DMS 273 (cell line): ENCODE results near the gene BABAM2.
"Not testable (repeated sequence)": the region's sequence is repeated elsewhere in the genome, so short reads cannot be mapped to it uniquely, and the experiment has no call there.

Source experiments
- DNase-seq: peaks from one replicate; lab custom pipeline; 2025; ENCODE audit not compliant: unreplicated experiment; lab: John Stamatoyannopoulos, UW

BABAM2 gene

DNA sequence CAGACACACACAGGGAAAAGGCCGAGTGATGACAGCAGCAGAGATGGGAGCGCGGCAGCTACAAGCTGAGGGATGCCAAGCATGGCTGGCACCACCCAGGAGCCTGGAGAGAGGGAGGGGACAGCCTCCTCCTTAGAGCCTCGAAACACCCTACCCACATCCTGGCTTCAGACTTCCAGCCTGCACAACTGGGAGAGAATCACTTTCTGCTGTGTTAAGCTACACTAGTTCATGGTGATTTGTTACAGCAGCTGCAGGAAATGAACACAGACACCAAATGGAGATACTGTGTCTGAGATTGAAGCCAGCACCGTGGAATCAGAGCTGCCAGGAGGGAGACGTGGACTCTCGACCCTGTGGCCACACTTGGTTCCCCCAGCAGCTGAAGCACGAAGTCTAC lies 474.6 kb downstream of the BABAM2 start:
- DNase-seq, result no peak

DNA sequence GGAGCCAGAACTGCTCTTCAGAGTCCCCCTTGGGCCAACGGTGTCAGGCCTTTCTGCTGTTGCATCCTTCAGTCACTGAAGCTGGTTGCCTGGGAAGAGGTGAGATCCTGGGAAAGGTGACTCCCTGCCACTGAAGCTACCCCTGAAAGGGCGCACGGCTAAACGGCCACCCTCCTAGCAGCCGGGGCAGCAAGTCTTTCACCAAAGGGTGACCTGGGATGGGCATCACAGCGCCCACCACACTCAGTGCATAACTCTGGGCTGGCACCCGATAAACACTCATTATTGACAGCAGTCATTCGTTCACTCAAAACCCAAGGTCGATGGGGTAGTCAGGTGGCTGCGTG lies 475.6 kb downstream of the BABAM2 start:
- no peak for DNase-seq

DNA sequence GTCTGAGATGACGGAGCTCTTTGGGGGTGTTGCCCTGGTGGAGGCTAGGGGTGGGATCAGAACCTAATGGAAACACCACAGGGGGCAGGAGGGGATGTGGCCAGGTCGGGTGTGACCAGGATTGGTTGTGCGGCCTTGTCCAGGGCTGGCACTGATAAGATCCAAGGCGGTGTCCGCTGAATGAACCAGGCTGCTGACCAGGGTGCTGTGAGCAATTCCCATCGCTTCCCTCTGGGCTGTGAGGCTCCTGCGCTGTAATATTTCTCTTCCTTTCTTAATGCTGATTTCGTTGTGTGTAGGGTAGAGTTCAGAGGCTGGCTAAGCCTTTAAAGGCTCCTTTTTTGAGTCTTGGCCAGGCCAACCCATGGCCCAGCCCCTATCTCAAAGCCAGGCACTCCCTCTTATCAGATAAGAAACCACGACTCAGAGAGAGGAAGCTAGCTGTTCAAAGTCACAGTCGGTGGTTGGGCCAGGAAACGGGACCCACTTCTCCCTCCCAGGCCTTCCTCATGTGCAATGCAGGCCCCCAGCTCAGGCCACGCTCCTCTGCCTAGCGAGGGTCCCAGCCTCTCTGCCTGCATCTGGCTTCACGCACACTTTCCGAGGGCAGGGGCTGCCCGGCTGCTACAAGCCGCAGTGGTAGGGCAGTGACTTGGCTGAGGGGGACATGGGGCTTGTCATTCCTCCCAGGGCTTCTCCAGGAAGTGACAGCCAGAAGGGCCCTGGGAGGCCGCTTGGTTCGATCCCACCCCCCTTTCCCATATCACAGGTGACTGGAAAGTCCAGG lies 476.2 kb downstream of the BABAM2 start:
- DNase-seq, result no peak

DNA sequence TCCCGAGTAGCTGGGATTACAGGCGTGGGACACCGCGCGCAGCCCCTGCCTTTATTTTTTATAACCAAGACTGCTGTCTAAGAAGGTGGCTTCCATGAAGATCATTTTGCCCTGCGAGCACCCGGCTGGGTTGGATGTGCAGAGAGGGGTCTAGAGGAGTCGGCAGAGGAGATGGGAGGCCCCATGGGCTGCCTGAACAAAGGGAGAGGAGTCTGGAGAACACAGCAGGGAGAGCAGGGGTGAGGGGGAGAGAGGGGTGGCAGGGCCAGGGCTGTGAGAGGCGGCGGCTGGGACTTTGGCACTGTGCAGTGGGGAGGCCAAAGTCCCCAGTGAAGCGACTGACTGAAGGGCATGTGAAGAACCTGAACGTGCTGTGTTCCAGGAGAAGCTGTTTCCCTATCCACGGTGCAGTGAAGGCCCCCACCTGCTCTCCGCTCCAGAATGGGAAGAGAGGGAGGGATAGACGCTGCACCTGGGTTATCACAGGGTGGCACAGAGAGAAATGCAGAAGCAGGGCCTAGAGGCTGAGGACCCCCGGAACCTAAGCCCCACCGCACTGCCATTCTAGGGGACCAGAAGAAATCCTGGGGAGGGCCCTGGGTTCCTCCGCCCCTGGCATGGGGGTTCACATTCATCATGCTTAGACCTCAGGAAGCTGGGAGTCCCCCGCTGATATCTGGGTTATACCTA lies 477.3 kb downstream of the BABAM2 start:
- no peak for DNase-seq

DNA sequence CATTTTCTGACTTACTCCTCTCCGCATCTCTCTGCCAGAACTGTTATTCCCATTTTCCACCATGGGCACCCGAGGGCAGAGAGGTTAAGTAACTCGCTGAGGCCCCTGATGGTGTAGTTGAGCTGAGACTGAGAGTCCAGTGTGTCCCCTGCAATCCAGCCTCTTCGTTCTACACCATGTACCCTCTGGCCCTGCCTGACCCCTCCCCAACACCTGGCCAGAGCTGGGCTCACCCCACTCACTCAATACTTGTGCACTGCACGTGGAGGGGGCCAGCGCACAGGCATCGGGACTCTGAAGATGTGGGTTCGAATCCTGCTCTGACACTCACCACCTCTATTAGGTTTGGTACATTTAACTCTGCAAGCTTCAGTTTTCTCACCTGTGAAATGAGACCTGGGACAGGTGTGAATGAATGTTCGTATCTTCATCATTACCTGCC lies 477.8 kb downstream of the BABAM2 start:
- DNase-seq, result no peak

DNA sequence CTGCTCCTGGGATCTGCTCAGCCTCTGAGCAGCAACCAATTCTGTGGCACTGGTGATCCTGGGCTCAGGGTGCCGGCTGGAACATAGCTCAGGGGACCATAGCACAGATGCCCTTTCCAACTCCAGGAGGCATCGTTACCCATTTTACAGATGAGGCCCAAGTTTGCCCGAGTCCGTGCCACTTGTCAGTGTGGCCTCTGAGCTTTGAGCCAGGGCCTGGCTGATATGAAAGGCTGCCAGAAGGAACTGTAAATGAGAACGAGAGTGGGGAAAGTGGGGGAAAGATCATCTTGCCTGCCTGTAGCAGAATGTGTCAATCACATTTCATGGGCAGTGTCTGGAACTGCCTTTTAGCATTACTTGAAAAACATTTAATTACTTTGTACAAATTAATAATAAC lies 478.8 kb downstream of the BABAM2 start:
- no peak for DNase-seq

DNA sequence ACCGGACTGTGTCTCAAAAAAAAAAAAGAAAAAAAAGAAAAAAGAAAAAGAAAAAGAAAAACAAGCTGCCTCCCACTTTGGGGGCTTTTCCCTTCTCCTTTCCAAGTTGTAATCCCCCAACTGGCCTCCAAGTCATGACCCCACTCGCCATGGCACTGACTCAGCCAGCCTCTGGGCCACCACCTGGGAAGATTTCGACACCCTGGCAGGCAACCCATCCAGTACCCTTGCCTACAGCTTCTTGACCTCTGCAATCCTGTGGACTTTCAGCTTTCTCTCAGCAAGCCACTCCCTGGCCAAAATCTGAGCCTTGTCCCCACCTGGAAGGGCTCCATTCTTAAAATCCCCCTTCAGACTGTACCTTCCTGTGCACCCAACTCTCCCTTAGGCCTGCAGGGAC lies 479.8 kb downstream of the BABAM2 start:
- DNase-seq, result no peak

DNA sequence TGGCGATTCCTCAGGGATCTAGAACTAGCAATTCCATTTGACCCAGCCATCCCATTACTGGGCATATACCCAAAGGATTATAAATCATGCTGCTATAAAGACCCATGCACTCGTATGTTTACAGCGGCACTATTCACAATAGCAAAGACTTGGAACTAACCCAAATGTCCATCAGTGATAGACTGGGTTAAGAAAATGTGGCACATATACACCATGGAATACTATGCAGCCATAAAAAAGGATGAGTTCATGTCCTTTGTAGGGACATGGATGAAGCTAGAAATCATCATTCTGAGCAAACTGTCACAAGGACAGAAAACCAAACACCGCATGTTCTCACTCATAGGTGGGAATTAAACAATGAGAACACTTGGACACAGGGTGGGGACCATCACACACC lies 481.2 kb downstream of the BABAM2 start:
- DNase-seq, result not testable (repeated sequence)

DNA sequence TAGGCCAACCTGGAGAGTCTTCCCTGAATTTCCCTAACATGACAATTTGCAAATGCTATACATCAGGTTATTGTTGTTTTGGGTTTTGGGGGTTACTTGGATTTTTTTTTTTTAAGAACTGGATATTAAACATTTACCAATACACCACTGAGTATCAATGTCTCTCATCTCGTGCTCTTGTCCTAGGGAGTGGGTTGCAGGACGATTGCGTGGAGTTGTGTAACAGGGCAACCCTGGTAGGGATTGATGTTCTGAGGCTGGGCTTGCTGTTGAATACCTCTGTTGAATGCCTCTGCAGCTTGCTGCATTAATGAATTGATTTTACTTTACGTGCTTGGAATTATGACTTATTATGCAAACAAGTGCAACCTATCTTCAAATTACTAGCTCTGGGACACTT lies 483.3 kb downstream of the BABAM2 start:
- no peak for DNase-seq

DNA sequence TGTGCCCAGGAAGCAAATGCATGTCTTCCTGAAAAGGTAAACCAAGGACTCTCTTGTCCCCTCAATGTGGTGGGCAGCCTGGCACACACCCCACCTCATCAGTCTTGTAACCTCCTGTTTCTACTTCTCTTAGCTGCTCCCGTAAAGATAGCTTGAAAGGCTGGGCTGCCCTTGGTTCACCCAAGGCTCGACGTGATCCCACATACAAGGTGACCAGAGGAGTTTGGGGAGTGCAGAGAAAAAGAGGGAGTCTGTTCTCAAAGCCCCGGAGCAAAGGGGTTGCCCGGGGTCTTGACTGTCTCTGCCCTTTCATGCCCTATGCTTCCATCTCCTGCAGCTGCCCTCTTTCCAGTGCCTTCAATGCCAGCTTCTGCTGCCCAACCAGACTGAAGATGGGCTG lies 483.8 kb downstream of the BABAM2 start:
- no peak for DNase-seq

DNA sequence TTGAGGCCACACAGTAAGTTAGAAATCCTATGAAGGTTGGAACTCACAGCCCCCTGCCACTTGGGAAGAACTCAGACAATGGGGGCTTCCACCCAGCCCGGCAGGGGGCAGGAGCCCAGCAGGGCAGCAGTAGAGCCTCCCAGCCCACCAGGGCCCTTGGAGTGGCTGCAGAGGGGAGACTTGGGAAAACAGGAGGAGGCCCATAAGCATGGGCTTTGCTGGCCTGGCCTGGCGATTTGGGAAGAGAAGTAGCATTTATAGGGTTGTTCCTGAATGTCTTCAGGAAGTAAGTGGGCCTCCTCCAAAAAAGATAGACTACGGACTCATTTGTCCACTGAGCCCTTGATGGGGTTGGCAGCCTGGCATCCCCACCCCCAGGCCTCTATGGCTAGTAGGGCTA lies 484.7 kb downstream of the BABAM2 start:
- DNase-seq, result no peak

DNA sequence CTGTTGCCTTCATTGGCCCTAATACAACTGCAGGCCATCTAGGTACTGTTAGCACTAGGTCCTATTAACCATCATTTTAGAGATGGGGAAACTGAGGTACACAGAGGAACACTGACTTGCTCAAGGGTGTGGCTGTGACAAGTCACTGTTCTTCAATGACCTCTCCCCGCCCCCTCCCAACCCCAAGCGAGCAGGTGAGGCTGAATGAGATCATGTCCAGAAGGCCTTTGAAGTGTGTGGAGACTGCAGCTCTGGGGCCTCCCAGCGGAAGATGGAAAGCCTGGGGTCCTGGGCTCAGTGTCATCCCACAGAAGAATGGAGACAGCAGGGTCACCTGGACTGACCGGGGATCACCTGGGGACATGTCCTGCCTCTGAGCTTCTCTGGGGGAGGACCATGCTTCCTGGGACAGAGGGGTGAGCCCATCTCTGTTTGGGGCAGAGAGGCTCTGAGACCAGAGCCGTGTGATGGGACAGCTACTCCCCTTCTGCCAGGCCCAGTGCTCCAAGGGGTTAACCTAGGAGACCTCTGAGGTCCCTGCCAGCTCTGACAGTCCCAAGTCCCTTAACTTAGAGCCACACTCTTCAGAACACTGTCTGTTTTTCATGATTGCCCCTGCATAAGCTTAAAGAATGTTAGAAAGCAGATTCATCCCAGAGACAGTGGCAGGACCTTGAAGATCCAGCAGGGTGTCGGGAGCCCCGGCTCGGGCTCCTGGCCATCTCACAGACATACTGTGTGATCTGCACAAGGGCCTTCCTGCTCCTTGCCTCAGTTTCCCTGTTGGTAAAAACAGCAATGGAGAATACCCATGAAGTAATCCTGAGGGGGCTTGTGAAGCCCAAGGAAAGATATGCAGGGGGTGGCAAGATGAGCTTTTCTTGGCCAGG lies 485.5 kb downstream of the BABAM2 start:
- no peak for DNase-seq

DNA sequence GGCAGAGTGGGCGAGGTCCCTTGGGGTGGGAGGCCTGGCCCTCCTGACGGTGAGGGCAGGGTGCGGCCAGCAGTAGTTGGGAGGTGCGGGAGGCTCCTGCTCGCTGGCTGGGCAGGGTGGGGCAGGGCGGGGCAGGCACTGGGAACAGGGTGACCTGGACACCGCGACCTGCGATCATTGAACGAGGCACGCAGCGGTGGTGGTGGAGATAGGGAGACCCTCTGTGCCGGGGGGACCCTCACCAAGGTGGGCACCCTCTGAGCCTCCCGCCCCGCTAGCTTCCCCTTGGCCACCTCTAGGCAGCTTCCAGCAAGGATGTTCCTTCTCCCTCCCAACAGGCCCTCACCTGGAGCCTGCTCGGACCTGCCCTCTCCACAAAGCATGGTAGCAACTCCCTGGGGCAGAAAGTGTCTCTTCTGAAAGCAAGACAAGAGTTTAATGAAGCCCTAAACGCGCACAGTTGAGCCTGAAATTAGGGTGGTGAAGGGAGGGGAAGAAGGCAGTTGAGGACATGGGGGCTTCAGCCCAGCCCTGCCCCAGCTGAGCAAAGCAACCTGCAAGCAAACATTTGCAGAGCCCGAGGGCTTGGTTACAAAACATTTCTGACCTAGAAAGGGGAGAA lies 486.8 kb downstream of the BABAM2 start:
- no peak for DNase-seq

DNA sequence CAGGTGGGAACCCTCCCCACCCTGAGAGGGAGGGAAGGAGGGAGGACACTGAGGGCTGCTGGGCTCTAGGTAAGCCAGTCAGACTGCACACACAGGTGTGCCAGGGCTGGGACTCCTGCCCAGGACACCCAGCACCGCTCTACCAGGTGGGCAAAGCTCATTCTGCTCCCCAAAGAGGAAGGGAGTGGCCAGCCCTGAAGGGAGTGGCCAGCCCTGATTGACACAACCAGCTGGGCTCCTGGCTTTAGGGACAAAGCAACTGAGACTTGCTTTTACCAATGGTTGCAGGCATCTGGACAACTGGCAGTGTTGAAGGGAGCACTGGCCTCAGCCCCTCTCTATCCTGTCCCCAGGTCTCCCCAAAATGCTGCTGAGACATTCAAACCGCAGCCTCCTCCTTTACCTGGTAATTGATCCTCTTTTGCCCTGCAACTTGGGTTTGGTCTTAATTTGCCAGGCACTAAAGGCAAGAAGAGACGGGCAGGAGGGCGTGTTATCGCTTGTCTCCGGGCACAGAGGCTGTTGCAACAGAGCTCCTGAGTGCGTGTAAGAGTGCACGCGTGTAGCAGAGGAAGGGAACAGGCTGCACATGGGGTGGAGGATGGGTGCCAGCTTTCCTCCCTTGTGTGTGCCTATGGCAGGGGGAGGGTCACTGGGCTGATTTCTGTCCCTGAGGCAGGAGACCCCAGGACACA lies 487.6 kb downstream of the BABAM2 start:
- DNase-seq, result peak; percentile 57

DNA sequence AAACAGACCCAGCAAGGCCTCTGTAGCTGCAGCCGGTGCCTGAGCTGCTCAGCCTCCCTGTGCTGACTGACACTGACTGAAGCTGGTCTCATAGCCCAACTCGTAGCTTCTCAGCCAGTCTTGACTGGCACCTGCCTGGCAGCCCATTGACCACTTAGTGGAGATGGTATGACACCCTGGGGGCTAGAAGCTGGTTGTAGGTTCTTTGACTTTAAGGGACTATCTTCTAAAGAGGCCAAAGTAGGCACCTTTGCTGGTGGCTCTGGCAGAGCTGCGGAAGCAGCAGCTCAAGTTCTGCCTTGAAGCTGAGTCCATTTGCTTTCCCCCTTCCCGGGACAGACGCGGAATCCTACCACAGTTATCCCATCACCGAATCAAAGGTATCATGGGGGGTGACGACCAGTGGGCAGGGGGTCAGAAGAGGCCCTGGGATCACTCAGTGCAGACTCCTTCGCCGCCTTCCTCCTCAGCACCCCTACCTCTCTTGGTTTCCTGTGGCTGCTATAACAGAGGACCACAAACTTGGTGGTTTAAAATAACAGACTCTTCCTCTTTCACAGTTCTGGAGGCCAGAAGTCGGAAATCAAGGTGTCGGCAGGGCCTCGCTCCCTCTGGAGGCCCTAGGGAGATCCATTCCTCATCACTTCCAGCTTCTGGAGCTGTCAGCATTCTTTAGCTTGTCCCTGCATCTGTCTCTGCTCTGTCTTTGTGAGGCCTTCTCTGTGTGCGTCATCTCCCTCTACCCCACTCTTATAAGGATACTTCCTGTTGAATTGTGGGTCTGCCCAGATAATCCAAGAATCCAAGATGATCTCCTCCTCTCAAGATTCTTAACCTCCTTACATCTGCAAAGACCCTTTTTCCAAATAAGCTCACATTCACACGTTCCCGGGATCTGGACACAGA lies 488.4 kb downstream of the BABAM2 start:
- peak; percentile 48 for DNase-seq

DNA sequence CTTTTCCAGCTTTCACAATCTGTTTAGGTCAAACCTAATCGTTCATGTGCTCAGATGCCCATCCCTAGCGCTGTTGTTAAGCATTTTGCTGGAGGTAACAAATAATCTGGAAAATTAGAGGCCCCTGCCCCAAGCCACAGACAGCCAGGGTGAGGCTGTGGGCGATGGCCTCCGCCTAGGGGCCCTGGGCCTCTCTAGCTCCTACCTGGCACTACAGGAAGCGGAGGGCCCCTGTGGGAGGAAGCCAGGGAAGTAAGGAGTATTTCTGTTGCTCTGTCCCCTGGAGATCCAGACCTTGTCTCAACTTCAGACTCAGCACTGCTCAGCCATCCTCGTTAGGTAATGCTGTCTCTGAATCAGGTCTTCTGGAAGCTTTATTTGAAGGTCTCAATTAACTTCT lies 489.7 kb downstream of the BABAM2 start:
- DNase-seq, result no peak

DNA sequence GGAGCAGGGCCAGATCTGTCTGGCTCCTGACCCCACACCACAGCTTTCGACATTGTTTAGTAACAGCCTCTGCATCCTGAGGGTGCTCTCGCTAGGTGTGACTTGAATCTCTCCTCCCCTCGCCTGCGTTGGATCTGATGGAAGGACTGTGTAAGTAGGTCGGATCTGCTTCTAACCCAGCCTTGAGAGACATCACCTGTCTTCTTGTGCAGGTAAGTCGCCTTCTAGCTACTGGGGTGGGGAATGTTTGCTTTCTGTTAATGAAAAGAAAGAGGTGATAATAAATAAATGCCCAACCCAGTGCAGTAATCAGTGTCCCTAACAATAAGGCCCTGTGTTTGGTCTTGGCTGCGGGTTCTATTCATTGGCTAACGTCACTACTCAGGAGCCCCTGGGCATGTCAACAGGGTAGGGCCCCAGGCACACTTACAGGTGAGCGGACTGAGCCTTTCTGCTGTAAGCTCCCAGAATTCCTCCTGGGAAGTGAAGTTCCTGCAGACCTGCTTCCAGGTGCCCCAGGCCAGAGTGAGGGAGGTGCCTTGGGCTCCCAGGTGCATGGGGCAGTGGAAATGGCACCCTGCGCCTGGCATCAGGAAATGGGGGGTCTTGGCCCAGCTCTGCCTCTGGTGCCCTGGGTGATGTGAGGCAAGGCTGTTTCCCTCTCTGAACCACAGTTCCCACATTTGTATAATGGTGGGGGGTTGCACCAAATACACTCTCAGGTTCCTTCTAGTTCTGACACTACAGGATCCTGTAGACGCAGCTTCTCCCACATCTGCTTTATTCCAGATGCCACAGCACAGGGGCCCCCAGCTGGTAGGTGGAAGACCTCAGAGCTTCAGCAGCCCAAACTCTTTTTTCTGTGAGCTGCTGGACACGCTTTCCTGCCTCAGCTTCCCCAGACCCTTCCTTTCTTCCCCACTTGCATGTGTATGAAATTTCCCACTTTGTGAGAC lies 491.0 kb downstream of the BABAM2 start:
- no peak for DNase-seq

DNA sequence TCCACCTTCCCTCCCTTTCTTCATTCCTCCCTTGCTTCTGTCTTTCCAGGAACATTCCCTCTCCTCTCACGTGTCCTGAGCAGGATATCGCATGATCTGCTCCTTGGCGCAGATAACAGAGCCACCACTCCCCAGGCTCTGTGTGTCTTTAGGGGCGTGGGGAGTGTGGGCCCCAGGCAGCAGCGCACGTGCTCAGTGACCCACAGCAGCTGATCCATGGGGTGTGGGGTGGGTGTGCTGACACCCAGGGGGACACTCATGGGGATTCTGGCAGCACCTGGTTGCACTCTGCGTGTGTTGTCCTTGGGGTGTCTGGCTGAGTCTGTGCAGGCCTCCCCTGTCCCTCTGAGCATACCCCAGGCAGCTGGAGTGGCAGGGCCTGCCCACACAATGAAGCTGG lies 492.2 kb downstream of the BABAM2 start:
- no peak for DNase-seq
